ENCODE results near the gene ADAMTSL4. TPM values are rescaled to one million over a fixed set of nuclear protein-coding genes. Genes with fewer than 3 reads are reported as not detected.

ADAMTSL4 gene
- total and polyA plus RNA-seq, 3 donors from 2014 or later: 8.9 to 14.2 (median 10.0) TPM

- H3K4me1 ChIP-seq: peaks cover 43% of the 10 kb centered on the region
- H3K36me3 ChIP-seq (ENCODE audit: low read depth, missing control alignments): no peaks in the 10 kb centered on the region
- no peaks in the 10 kb centered on the region for H3K9me3 ChIP-seq
- H3K27me3 ChIP-seq: no peaks in the 10 kb centered on the region
- 75 to 78% methylated on average over 11 to 26 of the region's 26 CpGs for WGBS, 2 donors
- no peak for DNase-seq
- no peak overlapping the region for H3K27ac ChIP-seq
- H3K4me3 ChIP-seq: no peak overlapping the region
- TF ChIP-seq POLR2A (IDR thresholded peaks at IDR 0.05) (no peak), CTCF (IDR thresholded peaks at IDR 0.05) (no peak)
- intact Hi-C loops (cut with DNase I; ENCODE audit: low total_unique reads): loop anchor here (10.0 kb wide), 1 partner anchor 91 kb away; no protein-coding TSS in a partner anchor
Observed at GRCh38 chr1:150555971-150556865, 7.0 kb downstream of the ADAMTSL4 start.

- TF ChIP-seq POLR2A (IDR thresholded peaks at IDR 0.05) (no peak), CTCF (IDR thresholded peaks at IDR 0.05) (no peak)
- Histone ChIP-seq H3K4me3 (no peak overlapping the region), H3K27me3 (no peaks in the 10 kb centered on the region), H3K4me1 (peaks cover 35% of the 10 kb centered on the region), H3K36me3 (ENCODE audit: low read depth, missing control alignments) (no peaks in the 10 kb centered on the region), H3K9me3 (no peaks in the 10 kb centered on the region), H3K27ac (no peak overlapping the region)
- intact Hi-C loops (cut with DNase I; ENCODE audit: low total_unique reads): loop anchor here (10.0 kb wide), 1 partner anchor 92 kb away; no protein-coding TSS in a partner anchor
- DNase-seq: no peak
- 91 to 94% methylated on average over 19 to 22 of the region's 26 CpGs for WGBS, 2 donors
Observed at GRCh38 chr1:150557065-150557600, 7.9 kb downstream of the ADAMTSL4 start.

GRCh38 chr1:150557813-150558212 is 8.6 kb downstream of the ADAMTSL4 start:
- peaks cover 35% of the 10 kb centered on the region for H3K4me1 ChIP-seq
- DNase-seq: no peak
- H3K9me3 ChIP-seq: no peaks in the 10 kb centered on the region
- 89 to 91% methylated on average over 12 to 15 of the region's 15 CpGs for WGBS, 2 donors
- H3K36me3 ChIP-seq (ENCODE audit: low read depth, missing control alignments): no peaks in the 10 kb centered on the region
- TF ChIP-seq POLR2A (IDR thresholded peaks at IDR 0.05) (no peak), CTCF (IDR thresholded peaks at IDR 0.05) (no peak)
- intact Hi-C loops (cut with DNase I; ENCODE audit: low total_unique reads): loop anchor here (10.0 kb wide), 1 partner anchor 93 kb away; no protein-coding TSS in a partner anchor
- no peak overlapping the region for H3K27ac ChIP-seq
- H3K4me3 ChIP-seq: no peak overlapping the region
- H3K27me3 ChIP-seq: no peaks in the 10 kb centered on the region

- Histone ChIP-seq H3K4me3 (no peak overlapping the region), H3K9me3 (no peaks in the 10 kb centered on the region), H3K36me3 (ENCODE audit: low read depth, missing control alignments) (no peaks in the 10 kb centered on the region), H3K27me3 (no peaks in the 10 kb centered on the region), H3K4me1 (peaks cover 35% of the 10 kb centered on the region), H3K27ac (peak overlapping the region; percentile 36 to 97)
- no peak for DNase-seq
- 57 to 77% methylated on average over 6 to 15 of the region's 15 CpGs for whole genome bisulfite sequencing, 2 donors
- no peak for TF ChIP-seq CTCF (IDR thresholded peaks at IDR 0.05)
- TF ChIP-seq POLR2A (IDR thresholded peaks at IDR 0.05): no peak
- intact Hi-C loops (cut with DNase I; ENCODE audit: low total_unique reads): loop anchor here (10.0 kb wide), 1 partner anchor 94 kb away; no protein-coding TSS in a partner anchor
Observed at GRCh38 chr1:150558303-150558704, 9.1 kb downstream of the ADAMTSL4 start.
